HCT116 (cell line): ENCODE measurements around the gene NUCB2.
A peak's percentile ranks its signal among the peaks of the same experiment; 100 is the strongest.

ENCODE experiments used
- ATF3 ChIP-seq: IDR thresholded peaks from 2 replicates; pipeline ENCODE4 v1.6.1; 2012
- EZH2 ChIP-seq: fragments of 200-600 bp; sonication (generic); IDR thresholded peaks from 2 replicates; pipeline ENCODE4 v1.6.1; 2017; ENCODE audit warnings: antibody characterized with exemption, mixed run types
- POLR2A ChIP-seq: IDR thresholded peaks from 2 replicates; pipeline ENCODE4 v1.7.0; 2011; ENCODE audit warnings: borderline replicate concordance; ENCODE audit not compliant: insufficient read depth, insufficient read length; ENCODE audit errors: extremely low read depth
- ZNF274 ChIP-seq: fragments of 200-500 bp; sonication (Bioruptor generic); IDR thresholded peaks from 2 replicates; pipeline ENCODE4 v1.6.1; 2014; ENCODE audit warnings: mild to moderate bottlenecking, low read depth, low read length, inconsistent platforms
- TF ChIP-seq, protein P1 (sequence below), 3 experiments: fragments of 200-600 bp in 1 of 3; sonication (generic) in 1 of 3; IDR thresholded peaks in 2 of 3; conservative IDR thresholded peaks in 1 of 3; 2 replicates each; pipeline ENCODE4 v1.5.1; 2012 to 2017; ENCODE audit warnings: low read depth in 2 of 3, low read length in 2 of 3, antibody characterized with exemption in 1 of 3, borderline replicate concordance in 1 of 3, control low read depth in 1 of 3, mild to moderate bottlenecking in 1 of 3, mixed read lengths in 1 of 3, mixed run types in 1 of 3, moderate library complexity in 1 of 3; ENCODE audit not compliant: insufficient read depth in 1 of 3
- TF ChIP-seq, protein P2 (sequence below): IDR thresholded peaks from 2 replicates; pipeline ENCODE4 v1.6.1; 2012; ENCODE audit warnings: low read depth

DNA sequence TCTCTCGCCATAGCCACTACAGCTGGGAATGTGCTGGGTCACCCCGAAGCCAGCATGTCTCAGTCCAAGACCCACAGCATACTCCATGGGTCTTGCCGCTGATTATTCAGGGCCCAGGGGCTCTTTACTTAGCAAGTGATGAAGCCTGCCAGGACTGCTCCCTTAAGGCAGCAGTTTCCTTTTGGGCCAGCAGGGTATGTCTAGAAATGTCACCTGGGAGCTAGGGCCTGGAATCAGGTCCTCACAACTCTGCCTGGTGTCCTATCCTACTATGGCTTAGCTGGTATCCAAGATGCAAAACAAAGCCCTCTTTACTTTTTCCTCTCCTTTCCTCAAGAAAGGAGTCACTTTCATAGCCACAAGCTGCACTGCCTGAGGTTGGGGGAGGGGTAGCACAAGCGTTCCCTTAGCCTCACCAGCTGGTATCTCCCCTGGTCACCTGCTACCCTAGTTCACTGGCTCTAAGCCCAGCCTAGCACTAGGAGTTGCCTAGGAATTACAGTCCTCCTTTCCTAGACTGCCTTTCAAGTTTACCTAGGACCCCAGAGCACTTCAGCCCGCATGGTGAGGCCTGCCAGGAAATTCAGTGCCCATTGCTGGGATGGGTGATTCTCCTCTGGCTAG is 52.4 kb downstream of the NUCB2 start:
- TF ChIP-seq ZNF274 (no peak), ATF3 (no peak), EZH2 (no peak), POLR2A (no peak)
- TF ChIP-seq, protein P1, sequence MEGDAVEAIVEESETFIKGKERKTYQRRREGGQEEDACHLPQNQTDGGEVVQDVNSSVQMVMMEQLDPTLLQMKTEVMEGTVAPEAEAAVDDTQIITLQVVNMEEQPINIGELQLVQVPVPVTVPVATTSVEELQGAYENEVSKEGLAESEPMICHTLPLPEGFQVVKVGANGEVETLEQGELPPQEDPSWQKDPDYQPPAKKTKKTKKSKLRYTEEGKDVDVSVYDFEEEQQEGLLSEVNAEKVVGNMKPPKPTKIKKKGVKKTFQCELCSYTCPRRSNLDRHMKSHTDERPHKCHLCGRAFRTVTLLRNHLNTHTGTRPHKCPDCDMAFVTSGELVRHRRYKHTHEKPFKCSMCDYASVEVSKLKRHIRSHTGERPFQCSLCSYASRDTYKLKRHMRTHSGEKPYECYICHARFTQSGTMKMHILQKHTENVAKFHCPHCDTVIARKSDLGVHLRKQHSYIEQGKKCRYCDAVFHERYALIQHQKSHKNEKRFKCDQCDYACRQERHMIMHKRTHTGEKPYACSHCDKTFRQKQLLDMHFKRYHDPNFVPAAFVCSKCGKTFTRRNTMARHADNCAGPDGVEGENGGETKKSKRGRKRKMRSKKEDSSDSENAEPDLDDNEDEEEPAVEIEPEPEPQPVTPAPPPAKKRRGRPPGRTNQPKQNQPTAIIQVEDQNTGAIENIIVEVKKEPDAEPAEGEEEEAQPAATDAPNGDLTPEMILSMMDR (IDR thresholded peaks at IDR 0.05 in 2 of 3, conservative IDR thresholded peaks at IDR 0.05 in 1 of 3; ENCODE audit: borderline replicate concordance in 1 of 3, insufficient read depth in 1 of 3, low read depth in 2 of 3, low read length in 2 of 3) = peak in 1 of 3 experiments; percentile 29; a peak in 1 of 6 replicates
- TF ChIP-seq, protein P2, sequence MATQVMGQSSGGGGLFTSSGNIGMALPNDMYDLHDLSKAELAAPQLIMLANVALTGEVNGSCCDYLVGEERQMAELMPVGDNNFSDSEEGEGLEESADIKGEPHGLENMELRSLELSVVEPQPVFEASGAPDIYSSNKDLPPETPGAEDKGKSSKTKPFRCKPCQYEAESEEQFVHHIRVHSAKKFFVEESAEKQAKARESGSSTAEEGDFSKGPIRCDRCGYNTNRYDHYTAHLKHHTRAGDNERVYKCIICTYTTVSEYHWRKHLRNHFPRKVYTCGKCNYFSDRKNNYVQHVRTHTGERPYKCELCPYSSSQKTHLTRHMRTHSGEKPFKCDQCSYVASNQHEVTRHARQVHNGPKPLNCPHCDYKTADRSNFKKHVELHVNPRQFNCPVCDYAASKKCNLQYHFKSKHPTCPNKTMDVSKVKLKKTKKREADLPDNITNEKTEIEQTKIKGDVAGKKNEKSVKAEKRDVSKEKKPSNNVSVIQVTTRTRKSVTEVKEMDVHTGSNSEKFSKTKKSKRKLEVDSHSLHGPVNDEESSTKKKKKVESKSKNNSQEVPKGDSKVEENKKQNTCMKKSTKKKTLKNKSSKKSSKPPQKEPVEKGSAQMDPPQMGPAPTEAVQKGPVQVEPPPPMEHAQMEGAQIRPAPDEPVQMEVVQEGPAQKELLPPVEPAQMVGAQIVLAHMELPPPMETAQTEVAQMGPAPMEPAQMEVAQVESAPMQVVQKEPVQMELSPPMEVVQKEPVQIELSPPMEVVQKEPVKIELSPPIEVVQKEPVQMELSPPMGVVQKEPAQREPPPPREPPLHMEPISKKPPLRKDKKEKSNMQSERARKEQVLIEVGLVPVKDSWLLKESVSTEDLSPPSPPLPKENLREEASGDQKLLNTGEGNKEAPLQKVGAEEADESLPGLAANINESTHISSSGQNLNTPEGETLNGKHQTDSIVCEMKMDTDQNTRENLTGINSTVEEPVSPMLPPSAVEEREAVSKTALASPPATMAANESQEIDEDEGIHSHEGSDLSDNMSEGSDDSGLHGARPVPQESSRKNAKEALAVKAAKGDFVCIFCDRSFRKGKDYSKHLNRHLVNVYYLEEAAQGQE = no peak
